Memory B cell (primary cell): ENCODE measurements around the gene ARHGAP24.
"Not testable (repeated sequence)": the region's sequence is repeated elsewhere in the genome, so short reads cannot be mapped to it uniquely, and the experiment has no call there.

Source experiments
- ATAC-seq: fragments of 150-1000 bp; cut with Tn5 transposase; 2 replicates; pipeline ENCODE4 v1.10.0; 2021; ENCODE audit warnings: low read depth, mild to moderate bottlenecking, moderate library complexity
- DNase-seq, 2 donors: peaks; one replicate each; pipeline ENCODE4 v3.0.0; 2022; ENCODE audit warnings: low spot score in 2 of 2
- H3K27ac Mint-ChIP-seq: one replicate; pipeline ENCODE4 v1.8.0; 2022; ENCODE audit warnings: mild to moderate bottlenecking, moderate library complexity, mixed read lengths
- H3K27me3 Mint-ChIP-seq: one replicate; pipeline ENCODE4 v1.8.0; 2022; ENCODE audit warnings: mixed read lengths
- H3K36me3 Mint-ChIP-seq: one replicate; pipeline ENCODE4 v1.8.0; 2022; ENCODE audit warnings: mild to moderate bottlenecking, mixed read lengths
- H3K4me1 Mint-ChIP-seq: one replicate; pipeline ENCODE4 v1.8.0; 2022; ENCODE audit warnings: mixed read lengths
- H3K4me3 Mint-ChIP-seq: one replicate; pipeline ENCODE4 v1.8.0; 2022; ENCODE audit warnings: mild to moderate bottlenecking, moderate library complexity, mixed read lengths
- H3K9me3 Mint-ChIP-seq: one replicate; pipeline ENCODE4 v1.8.0; 2022; ENCODE audit warnings: mixed read lengths

Gene ARHGAP24

GRCh38 chr4:85995361-85995760 lies 520.4 kb downstream of the ARHGAP24 start:
- ATAC-seq (no peak), DNase-seq (no peak)
- Mint-ChIP-seq H3K4me1 (no peaks in the 10 kb centered on the region), H3K4me3 (no peak overlapping the region), H3K27ac (peak overlapping the region; percentile 67), H3K9me3 (no peaks in the 10 kb centered on the region), H3K36me3 (peaks cover 19% of the 10 kb centered on the region), H3K27me3 (no peaks in the 10 kb centered on the region)

GRCh38 chr4:86001591-86001990 lies 526.6 kb downstream of the ARHGAP24 start:
- no peaks in the 10 kb centered on the region for H3K9me3 Mint-ChIP-seq
- H3K27me3 Mint-ChIP-seq, result no peaks in the 10 kb centered on the region
- no peak overlapping the region for H3K27ac Mint-ChIP-seq
- H3K36me3 Mint-ChIP-seq, result peaks cover 20% of the 10 kb centered on the region
- H3K4me1 Mint-ChIP-seq, result no peaks in the 10 kb centered on the region
- no peak overlapping the region for H3K4me3 Mint-ChIP-seq
- ATAC-seq (no peak), DNase-seq (no peak)

- H3K4me3 Mint-ChIP-seq, result no peak overlapping the region
- DNase-seq (no peak), ATAC-seq (no peak)
- no peaks in the 10 kb centered on the region for H3K4me1 Mint-ChIP-seq
- H3K27ac Mint-ChIP-seq, result no peak overlapping the region
- peaks cover 16% of the 10 kb centered on the region for H3K36me3 Mint-ChIP-seq
- H3K27me3 Mint-ChIP-seq, result no peaks in the 10 kb centered on the region
- H3K9me3 Mint-ChIP-seq, result no peaks in the 10 kb centered on the region
Observed at GRCh38 chr4:86004030-86004429, 529.1 kb downstream of the ARHGAP24 start.

- ATAC-seq (no peak), DNase-seq (no peak)
- H3K9me3 Mint-ChIP-seq, result no peaks in the 10 kb centered on the region
- H3K4me1 Mint-ChIP-seq, result no peaks in the 10 kb centered on the region
- no peak overlapping the region for H3K27ac Mint-ChIP-seq
- H3K27me3 Mint-ChIP-seq, result no peaks in the 10 kb centered on the region
- no peak overlapping the region for H3K4me3 Mint-ChIP-seq
- peaks cover 14% of the 10 kb centered on the region for H3K36me3 Mint-ChIP-seq
Observed at GRCh38 chr4:86006057-86006456, 531.1 kb downstream of the ARHGAP24 start.

GRCh38 chr4:86007042-86007441 lies 532.1 kb downstream of the ARHGAP24 start:
- Mint-ChIP-seq H3K36me3 (peaks cover 9% of the 10 kb centered on the region), H3K9me3 (no peaks in the 10 kb centered on the region), H3K27me3 (no peaks in the 10 kb centered on the region), H3K4me3 (no peak overlapping the region), H3K4me1 (no peaks in the 10 kb centered on the region), H3K27ac (no peak overlapping the region)
- ATAC-seq (no peak), DNase-seq (no peak)

GRCh38 chr4:86011117-86011516 lies 536.2 kb downstream of the ARHGAP24 start:
- Mint-ChIP-seq H3K27me3 (no peaks in the 10 kb centered on the region), H3K9me3 (no peaks in the 10 kb centered on the region)
- DNase-seq, result no peak

GRCh38 chr4:86013621-86014020 lies 538.7 kb downstream of the ARHGAP24 start:
- H3K36me3 Mint-ChIP-seq, result no peaks in the 10 kb centered on the region
- H3K4me3 Mint-ChIP-seq, result no peak overlapping the region
- no peaks in the 10 kb centered on the region for H3K27me3 Mint-ChIP-seq
- DNase-seq (no peak), ATAC-seq (no peak)
- no peaks in the 10 kb centered on the region for H3K9me3 Mint-ChIP-seq
- peaks cover 9% of the 10 kb centered on the region for H3K4me1 Mint-ChIP-seq
- H3K27ac Mint-ChIP-seq, result no peak overlapping the region

More at GRCh38 chr4:86011117-86011516, 536.2 kb downstream of the ARHGAP24 start:
- H3K4me1 Mint-ChIP-seq, result peaks cover 9% of the 10 kb centered on the region
- no peak for ATAC-seq
- no peaks in the 10 kb centered on the region for H3K36me3 Mint-ChIP-seq
- H3K27ac Mint-ChIP-seq, result no peak overlapping the region
- no peak overlapping the region for H3K4me3 Mint-ChIP-seq

- peak overlapping the region; percentile 63 for H3K4me3 Mint-ChIP-seq
- H3K4me1 Mint-ChIP-seq, result peaks cover 9% of the 10 kb centered on the region
- H3K27ac Mint-ChIP-seq, result peak overlapping the region; percentile 73
- peak; percentile 96 for ATAC-seq
- no peaks in the 10 kb centered on the region for H3K9me3 Mint-ChIP-seq
- no peaks in the 10 kb centered on the region for H3K36me3 Mint-ChIP-seq
- peak; percentile 19 to 40 for DNase-seq
- no peaks in the 10 kb centered on the region for H3K27me3 Mint-ChIP-seq
Observed at GRCh38 chr4:86014599-86014998, 539.6 kb downstream of the ARHGAP24 start.

GRCh38 chr4:86015412-86016350 lies 540.7 kb downstream of the ARHGAP24 start:
- no peak for DNase-seq
- Mint-ChIP-seq H3K36me3 (no peaks in the 10 kb centered on the region), H3K4me1 (peaks cover 9% of the 10 kb centered on the region), H3K4me3 (no peak overlapping the region), H3K27me3 (no peaks in the 10 kb centered on the region), H3K27ac (peak overlapping the region; percentile 73), H3K9me3 (no peaks in the 10 kb centered on the region)
- no peak for ATAC-seq

GRCh38 chr4:86019362-86019761 lies 544.4 kb downstream of the ARHGAP24 start:
- no peaks in the 10 kb centered on the region for H3K27me3 Mint-ChIP-seq
- H3K4me1 Mint-ChIP-seq, result peaks cover 5% of the 10 kb centered on the region
- DNase-seq (no peak), ATAC-seq (no peak)
- peaks cover 1% of the 10 kb centered on the region for H3K36me3 Mint-ChIP-seq
- no peaks in the 10 kb centered on the region for H3K9me3 Mint-ChIP-seq
- no peak overlapping the region for H3K27ac Mint-ChIP-seq
- H3K4me3 Mint-ChIP-seq, result no peak overlapping the region

- no peaks in the 10 kb centered on the region for H3K27me3 Mint-ChIP-seq
- ATAC-seq (no peak), DNase-seq (no peak)
- no peak overlapping the region for H3K4me3 Mint-ChIP-seq
- peaks cover 1% of the 10 kb centered on the region for H3K36me3 Mint-ChIP-seq
- H3K9me3 Mint-ChIP-seq, result no peaks in the 10 kb centered on the region
- no peak overlapping the region for H3K27ac Mint-ChIP-seq
- no peaks in the 10 kb centered on the region for H3K4me1 Mint-ChIP-seq
Observed at GRCh38 chr4:86019906-86020305, 545.0 kb downstream of the ARHGAP24 start.

GRCh38 chr4:86021671-86022070 lies 546.7 kb downstream of the ARHGAP24 start:
- not testable (repeated sequence) for ATAC-seq, DNase-seq, H3K36me3 Mint-ChIP-seq, H3K4me1 Mint-ChIP-seq, H3K27ac Mint-ChIP-seq, H3K9me3 Mint-ChIP-seq, H3K27me3 Mint-ChIP-seq, H3K4me3 Mint-ChIP-seq

- no peaks in the 10 kb centered on the region for H3K36me3 Mint-ChIP-seq
- no peak overlapping the region for H3K27ac Mint-ChIP-seq
- H3K4me3 Mint-ChIP-seq, result no peak overlapping the region
- H3K4me1 Mint-ChIP-seq, result peaks cover 3% of the 10 kb centered on the region
- H3K27me3 Mint-ChIP-seq, result peaks cover 7% of the 10 kb centered on the region
- H3K9me3 Mint-ChIP-seq, result no peaks in the 10 kb centered on the region
- ATAC-seq (no peak), DNase-seq (no peak)
Observed at GRCh38 chr4:86026720-86027119, 551.8 kb downstream of the ARHGAP24 start.

GRCh38 chr4:86031927-86032326 lies 557.0 kb downstream of the ARHGAP24 start:
- Mint-ChIP-seq H3K4me1 (peaks cover 3% of the 10 kb centered on the region), H3K27me3 (peaks cover 18% of the 10 kb centered on the region), H3K4me3 (no peak overlapping the region), H3K36me3 (no peaks in the 10 kb centered on the region), H3K27ac (no peak overlapping the region), H3K9me3 (no peaks in the 10 kb centered on the region)
- no peak for DNase-seq
- ATAC-seq, result no peak
